Left cardiac atrium (tissue), 4 donors: ENCODE data around the gene ARMH4. TPM values are rescaled to one million over a fixed set of nuclear protein-coding genes. Genes with fewer than 3 reads are reported as not detected.
A peak's percentile ranks its signal among the peaks of the same experiment; 100 is the strongest.

Experiments
- ATAC-seq, 2 donors: fragments of 200-7000 bp; cut with Tn5 transposase; one replicate each; pipeline ENCODE4 v1.9.1; 2020; ENCODE audit warnings: mild to moderate bottlenecking in 2 of 2, moderate library complexity in 2 of 2
- DNase-seq: peaks from one replicate; pipeline ENCODE4 v3.0.0-alpha.2; 2020
- intact Hi-C, 2 donors: fragments of 100-400 bp; cut with DNase I; formaldehyde crosslinking; loops; one replicate each; pipeline versions ENCODE4 v1.14.1 to v1.15.1; 2022 to 2023
- total RNA-seq, 2 donors: library from RNA; stranded (reverse); fragmentation: NEBNext Ultra II Directional; extraction: Animal tissue kit (Norgen Biotek cat#: 25700); gene quantifications; one replicate each; pipeline ENCODE4 v1.2.1, GENCODE V29; 2021
- donor health status: DM: no; HTN: yes; CAD: no.
- donor health status: DM: no; HTN: yes; CAD: no; lungs with severe emphysema.
- donor health status: DM: yes; HTN: yes; CAD: no.
- donor health status: Dilated cardiomyopathy.

Gene ARMH4
- total RNA-seq, 2 donors from 2014 or later = 6.4 to 15.8 TPM

DNA sequence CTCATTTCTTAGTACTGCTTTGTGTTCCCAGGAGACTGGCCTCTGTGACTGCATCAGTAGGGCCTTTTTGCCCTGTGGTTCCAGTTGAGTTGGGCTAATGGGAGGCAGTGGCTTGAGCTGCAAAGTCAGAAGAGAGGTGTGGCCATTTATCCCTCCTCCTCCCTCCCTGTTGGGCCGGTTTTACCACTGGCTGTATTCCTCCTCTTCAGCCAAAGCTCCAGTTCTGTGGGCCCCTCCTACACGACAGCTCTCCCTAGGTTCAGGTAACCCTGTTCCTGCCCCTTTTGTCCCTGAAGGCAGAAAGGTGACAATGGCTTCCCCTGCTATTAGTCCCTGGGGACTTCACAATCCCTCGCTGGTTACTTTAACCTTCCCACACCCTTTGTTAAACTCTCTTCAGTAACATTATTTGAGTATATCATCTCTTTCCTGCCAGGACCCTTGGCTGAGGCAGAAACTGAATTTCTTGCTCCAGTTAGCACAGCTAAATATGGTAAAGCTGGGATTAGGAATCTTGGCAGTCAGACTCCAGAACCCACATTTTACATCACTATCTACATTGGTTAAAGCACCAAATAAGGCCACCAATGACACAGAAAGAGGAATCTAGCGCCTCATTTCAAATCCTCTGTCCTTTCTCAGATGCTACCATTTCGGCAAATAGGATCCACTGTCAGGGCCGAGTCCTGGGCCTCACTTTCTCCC lies 164.3 kb downstream of the ARMH4 start:
- intact Hi-C loops = no loop called here
- DNase-seq = no peak
- ATAC-seq = no peak

GRCh38 chr14:57987051-57987450 lies 165.0 kb downstream of the ARMH4 start:
- intact Hi-C loops = no loop called here
- DNase-seq (no peak), ATAC-seq (no peak)

- DNase-seq = no peak
- intact Hi-C loops = no loop called here
- ATAC-seq = peak in 1 of 2 donors; percentile 40
These were observed 169.0 kb downstream of the ARMH4 start for GRCh38 chr14:57982804-57983634.

DNA sequence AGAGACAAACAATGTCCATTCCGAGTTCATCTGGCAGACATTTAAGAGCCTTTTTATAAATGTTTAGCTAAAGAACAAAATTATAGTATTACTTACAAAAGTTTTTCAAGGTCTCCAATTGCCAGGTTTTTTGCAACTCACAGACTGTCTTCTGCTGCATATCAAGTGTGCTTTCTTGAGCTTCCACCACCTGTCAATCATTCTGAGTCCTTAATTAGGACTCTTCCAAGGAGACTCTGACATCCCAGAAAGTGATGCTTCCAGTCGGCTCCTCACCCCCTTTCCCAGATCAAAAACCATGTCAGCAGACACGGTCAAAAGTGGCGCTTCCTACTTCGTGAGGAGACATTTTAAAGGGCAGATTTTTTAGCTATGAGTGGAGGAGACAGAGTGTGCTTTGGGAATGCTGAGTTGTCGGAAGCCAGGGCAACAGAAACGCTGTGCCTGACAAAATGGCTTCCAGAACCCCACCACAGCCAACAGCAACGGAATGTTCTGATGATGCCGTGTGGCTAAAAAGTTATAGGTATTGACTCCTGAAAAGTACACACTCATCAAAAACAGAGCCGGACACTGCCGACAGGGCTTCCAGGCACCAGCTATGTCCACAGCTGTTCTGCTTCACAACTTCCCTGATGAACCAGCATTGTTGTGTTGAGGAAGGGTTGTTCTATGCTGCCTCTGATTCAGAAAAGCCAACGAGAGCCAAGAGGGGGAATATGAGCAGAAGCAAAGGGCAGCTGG lies 170.0 kb downstream of the ARMH4 start:
- no peak for DNase-seq
- intact Hi-C loops = no loop called here
- no peak for ATAC-seq

DNA sequence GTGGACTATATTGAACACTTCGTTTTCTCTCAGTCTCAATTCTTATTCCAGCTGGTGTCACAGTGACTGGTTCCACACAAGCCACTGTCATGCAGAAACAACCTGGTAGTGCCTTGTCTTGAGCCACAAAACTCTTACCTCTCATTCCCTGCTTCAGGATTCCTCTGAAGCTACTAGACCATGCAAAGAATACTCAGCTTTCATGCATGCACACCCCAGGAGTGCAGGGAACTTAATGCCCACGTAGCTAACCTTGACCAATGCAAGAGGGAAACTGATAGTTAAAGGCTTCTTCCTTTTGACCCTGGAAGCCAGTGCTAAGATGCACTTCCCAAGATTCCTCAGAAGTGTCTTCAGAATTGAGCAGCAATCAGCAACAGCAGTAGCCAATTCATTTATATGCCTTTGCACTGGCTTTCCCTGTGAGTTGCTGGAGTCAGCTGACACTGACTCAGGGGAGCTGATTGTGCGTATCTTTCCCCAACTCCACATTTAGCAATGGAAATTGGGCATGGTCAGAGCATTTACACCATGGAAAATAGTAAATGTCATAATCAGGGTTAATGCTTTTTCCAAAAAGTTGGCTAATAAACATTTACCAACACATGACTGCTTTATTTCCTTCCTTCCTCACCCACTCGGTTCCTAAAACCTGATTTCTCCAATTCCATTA lies 172.5 kb downstream of the ARMH4 start:
- ATAC-seq (peak in 1 of 2 donors; percentile 59), DNase-seq (no peak)
- intact Hi-C loops = no loop called here

- intact Hi-C loops = no loop called here
- ATAC-seq (no peak), DNase-seq (no peak)
These were observed 175.3 kb downstream of the ARMH4 start for GRCh38 chr14:57976701-57977100.

GRCh38 chr14:57974896-57975295 lies 177.1 kb downstream of the ARMH4 start:
- intact Hi-C loops = no loop called here
- DNase-seq (no peak), ATAC-seq (no peak)

- intact Hi-C loops = no loop called here
- peak; percentile 90 for ATAC-seq
These were observed 181.4 kb downstream of the ARMH4 start for GRCh38 chr14:57970594-57970993.

DNA sequence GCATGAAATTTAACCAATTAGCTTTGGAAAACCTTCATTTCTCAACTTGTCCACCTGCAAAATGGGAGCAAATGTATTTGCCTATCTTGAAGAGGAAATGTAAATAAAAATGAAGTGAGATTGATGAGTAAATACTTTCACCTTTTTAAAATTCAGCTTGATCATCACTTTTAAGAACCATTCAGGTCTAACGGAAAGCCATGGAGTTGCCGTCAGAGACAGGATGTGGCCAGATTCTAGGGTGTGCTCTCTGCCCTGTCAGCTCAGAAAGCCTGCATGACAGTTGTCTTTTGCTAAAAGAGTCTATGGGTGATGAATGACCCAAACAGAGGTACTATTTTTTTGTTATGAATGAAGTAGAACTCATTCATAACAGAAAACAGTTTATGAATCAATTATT lies 181.8 kb downstream of the ARMH4 start:
- intact Hi-C loops = no loop called here
- ATAC-seq (no peak), DNase-seq (no peak)

More at GRCh38 chr14:57970594-57970993, 181.4 kb downstream of the ARMH4 start:
- DNase-seq = no peak

DNA sequence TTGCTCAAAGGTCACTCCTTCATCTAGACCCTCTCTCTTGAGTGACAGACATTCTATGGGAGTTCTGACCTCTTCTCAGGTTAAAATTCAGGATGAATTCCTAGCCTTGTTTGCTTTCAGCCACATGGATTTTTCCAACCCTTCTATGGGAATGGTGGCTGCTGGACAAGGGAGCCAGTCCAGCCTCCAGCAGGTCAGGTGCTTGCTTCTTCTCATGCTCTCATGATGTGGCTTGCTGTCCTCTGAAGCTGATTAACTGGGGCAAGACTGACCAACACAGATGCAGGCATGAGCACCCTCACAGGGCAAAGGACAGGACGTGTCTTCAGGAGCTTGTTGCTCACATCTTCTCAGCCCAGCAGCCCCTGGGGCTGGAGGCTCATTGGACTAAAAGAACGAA lies 188.9 kb downstream of the ARMH4 start:
- intact Hi-C loops = no loop called here
- peak in 1 of 2 donors; percentile 15 for ATAC-seq
- DNase-seq = no peak

GRCh38 chr14:57962325-57963035 lies 189.5 kb downstream of the ARMH4 start:
- DNase-seq (no peak), ATAC-seq (peak; percentile 27 to 62)
- intact Hi-C loops = no loop called here

GRCh38 chr14:57961786-57962060 lies 190.3 kb downstream of the ARMH4 start:
- intact Hi-C loops = no loop called here
- no peak for DNase-seq
- no peak for ATAC-seq

- ATAC-seq (no peak), DNase-seq (no peak)
- intact Hi-C loops = no loop called here
These were observed 190.8 kb downstream of the ARMH4 start for GRCh38 chr14:57960946-57961785.

GRCh38 chr14:57957441-57957840 lies 194.6 kb downstream of the ARMH4 start:
- no peak for ATAC-seq
- no peak for DNase-seq
- intact Hi-C loops = no loop called here
